NCI-H1417 treated with DMSO at 0.1 percent for 48 hours (cell line): ENCODE data around the gene GAS6.

ENCODE experiments used
- DNase-seq: peaks from one replicate; lab custom pipeline; 2025; lab: John Stamatoyannopoulos, UW

Gene GAS6

GRCh38 chr13:113851826-113852535, 11.9 kb downstream of the GAS6 start:
- DNase-seq = no peak

GRCh38 chr13:113851480-113851803, 12.4 kb downstream of the GAS6 start:
- no peak for DNase-seq

- no peak for DNase-seq
Observed at GRCh38 chr13:113850722-113851479, 13.0 kb downstream of the GAS6 start.

- DNase-seq = no peak
Observed at GRCh38 chr13:113849981-113850721, 13.7 kb downstream of the GAS6 start.

- no peak for DNase-seq
Observed at GRCh38 chr13:113849546-113849945, 14.3 kb downstream of the GAS6 start.

- DNase-seq = no peak
Observed at GRCh38 chr13:113848431-113849260, 15.2 kb downstream of the GAS6 start.

GRCh38 chr13:113848020-113848419, 15.9 kb downstream of the GAS6 start:
- no peak for DNase-seq

GRCh38 chr13:113846636-113847318, 17.1 kb downstream of the GAS6 start:
- no peak for DNase-seq

GRCh38 chr13:113845723-113846635, 17.9 kb downstream of the GAS6 start:
- no peak for DNase-seq

- no peak for DNase-seq
Observed at GRCh38 chr13:113845055-113845454, 18.8 kb downstream of the GAS6 start.

- DNase-seq = no peak
Observed at GRCh38 chr13:113843864-113844556, 19.9 kb downstream of the GAS6 start.

GRCh38 chr13:113843063-113843654, 20.7 kb downstream of the GAS6 start:
- no peak for DNase-seq

- DNase-seq = no peak
Observed at GRCh38 chr13:113842336-113843062, 21.4 kb downstream of the GAS6 start.

- DNase-seq = no peak
Observed at GRCh38 chr13:113841353-113841650, 22.6 kb downstream of the GAS6 start.

GRCh38 chr13:113840541-113841352, 23.1 kb downstream of the GAS6 start:
- no peak for DNase-seq

GRCh38 chr13:113839536-113840204, 24.2 kb downstream of the GAS6 start:
- DNase-seq = no peak

GRCh38 chr13:113838711-113839201, 25.1 kb downstream of the GAS6 start:
- DNase-seq = no peak
